Measurements from ENCODE around the gene GPR78.

The GPR78 gene

GRCh38 chr4:8556341-8557150, 23.6 kb upstream of the GPR78 start:
- no peak for DNase-seq (ENCODE audit: low spot score)
- TF ChIP-seq CTCF (IDR thresholded peaks at IDR 0.05): no peak
- Histone ChIP-seq H3K4me3 (no peak overlapping the region), H3K27ac (no peak overlapping the region)

GRCh38 chr4:8557151-8558076, 22.8 kb upstream of the GPR78 start:
- no peak for TF ChIP-seq CTCF (IDR thresholded peaks at IDR 0.05)
- Histone ChIP-seq H3K4me3 (no peak overlapping the region), H3K27ac (no peak overlapping the region)
- DNase-seq (ENCODE audit: low spot score): no peak

GRCh38 chr4:8558080-8558960, 21.9 kb upstream of the GPR78 start:
- Histone ChIP-seq H3K4me3 (no peak overlapping the region), H3K27ac (no peak overlapping the region)
- DNase-seq (ENCODE audit: low spot score): no peak
- no peak for TF ChIP-seq CTCF (IDR thresholded peaks at IDR 0.05)

GRCh38 chr4:8559011-8559410, 21.2 kb upstream of the GPR78 start:
- TF ChIP-seq CTCF (IDR thresholded peaks at IDR 0.05): no peak
- H3K27ac ChIP-seq: no peak overlapping the region

GRCh38 chr4:8559524-8560264, 20.5 kb upstream of the GPR78 start:
- no peak for TF ChIP-seq CTCF (IDR thresholded peaks at IDR 0.05)
- H3K27ac ChIP-seq: no peak overlapping the region
- no peak for DNase-seq (ENCODE audit: low spot score)
- no peak overlapping the region for H3K4me3 ChIP-seq

More at GRCh38 chr4:8559011-8559410, 21.2 kb upstream of the GPR78 start:
- no peak for DNase-seq (ENCODE audit: low spot score)
- no peak overlapping the region for H3K4me3 ChIP-seq
